ENCODE data around the gene WDR91.
A peak's percentile ranks its signal among the peaks of the same experiment; 100 is the strongest.

WDR91 gene

GRCh38 chr7:135151132-135151531 lies 60.2 kb downstream of the WDR91 start:
- Histone ChIP-seq H3K79me2 (ENCODE audit: insufficient read depth, low read depth) (peaks cover 32% of the 10 kb centered on the region), H3K4me3 (IDR thresholded peaks at IDR 0.05; ENCODE audit: insufficient read depth, low read depth, low read length) (no peak overlapping the region), H3K27ac (no peak overlapping the region), H3K27me3 (ENCODE audit: insufficient read depth, low read depth) (no peaks in the 10 kb centered on the region), H3K4me1 (ENCODE audit: low read depth, poor library complexity, severe bottlenecking) (peaks cover 40% of the 10 kb centered on the region), H3K4me2 (peak overlapping the region; percentile 96; the same call in 1 of the 2 replicates), H2AFZ (ENCODE audit: low read depth) (no peak overlapping the region), H3K9ac (no peak overlapping the region), H3K36me3 (ENCODE audit: insufficient read depth) (no peaks in the 10 kb centered on the region), H4K20me1 (ENCODE audit: insufficient read depth) (no peaks in the 10 kb centered on the region)
- no peak for TF ChIP-seq CTCF (conservative IDR thresholded peaks at IDR 0.05; ENCODE audit: low read depth, low read length)

DNA sequence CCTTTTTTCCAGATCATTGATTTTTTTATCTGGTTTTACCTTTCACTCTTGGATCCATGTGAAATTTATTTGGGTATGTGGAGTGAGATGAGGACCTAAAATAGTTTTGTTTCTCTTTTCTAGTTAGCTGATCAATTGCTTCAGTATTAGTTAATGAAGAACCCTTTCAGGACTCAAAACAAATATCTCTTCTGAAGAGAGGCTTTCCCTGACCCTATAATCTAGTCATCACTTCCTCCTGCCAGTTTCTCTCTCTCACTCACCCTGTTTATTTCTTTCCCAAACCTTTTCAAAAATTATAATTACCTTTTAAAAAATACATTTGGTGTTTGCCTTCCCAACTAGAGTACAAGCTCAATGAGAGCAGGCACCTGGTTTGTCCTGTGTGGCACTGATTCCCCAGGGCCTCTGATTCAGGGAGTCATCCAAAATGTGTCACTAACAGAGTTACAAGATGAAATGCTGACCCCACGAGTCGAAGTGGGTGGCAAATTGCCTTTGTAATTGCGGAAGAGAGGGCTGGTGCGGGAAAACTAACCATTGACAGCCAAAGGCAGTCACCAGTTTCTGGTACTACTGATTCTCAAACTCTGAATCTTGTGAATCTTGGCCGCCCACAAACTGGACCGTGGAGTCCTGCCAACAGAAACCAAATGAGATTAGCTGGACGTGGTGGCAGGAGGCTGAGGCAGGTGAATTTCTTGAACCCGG lies 61.1 kb downstream of the WDR91 start:
- Histone ChIP-seq H3K9ac (peak overlapping the region; percentile 76; the same call in 1 of the 2 replicates), H3K4me1 (ENCODE audit: low read depth, poor library complexity, severe bottlenecking) (peaks cover 47% of the 10 kb centered on the region), H2AFZ (ENCODE audit: low read depth) (no peak overlapping the region), H3K4me3 (IDR thresholded peaks at IDR 0.05; ENCODE audit: insufficient read depth, low read depth, low read length) (no peak overlapping the region), H3K27ac (no peak overlapping the region), H3K27me3 (ENCODE audit: insufficient read depth, low read depth) (no peaks in the 10 kb centered on the region), H3K4me2 (peak overlapping the region; percentile 96), H3K36me3 (ENCODE audit: insufficient read depth) (no peaks in the 10 kb centered on the region), H4K20me1 (ENCODE audit: insufficient read depth) (no peaks in the 10 kb centered on the region), H3K79me2 (ENCODE audit: insufficient read depth, low read depth) (peaks cover 24% of the 10 kb centered on the region)
- no peak for TF ChIP-seq CTCF (conservative IDR thresholded peaks at IDR 0.05; ENCODE audit: low read depth, low read length)

GRCh38 chr7:135147899-135148721 lies 63.2 kb downstream of the WDR91 start, which contains the start of gene TMEM140:
Gene TMEM140 (plus strand): TSS chr7:135148072. CDS start chr7:135164442, 16,370 bp downstream.
- H3K9ac ChIP-seq = peak within 1 kb of the TSS; percentile 76
- no peaks in the 10 kb centered on the region for H3K27me3 ChIP-seq (ENCODE audit: insufficient read depth, low read depth)
- peaks cover 49% of the 10 kb centered on the region for H3K4me1 ChIP-seq (ENCODE audit: low read depth, poor library complexity, severe bottlenecking)
- H3K36me3 ChIP-seq (ENCODE audit: insufficient read depth) = no peaks in the 10 kb centered on the region
- peak within 1 kb of the TSS; percentile 80 for H2AFZ ChIP-seq (ENCODE audit: low read depth)
- no peak within 1 kb of the TSS for H3K4me3 ChIP-seq (IDR thresholded peaks at IDR 0.05; ENCODE audit: insufficient read depth, low read depth, low read length)
- peaks cover 13% of the 10 kb centered on the region for H3K79me2 ChIP-seq (ENCODE audit: insufficient read depth, low read depth)
- H4K20me1 ChIP-seq (ENCODE audit: insufficient read depth) = no peaks in the 10 kb centered on the region
- peak within 1 kb of the TSS; percentile 96 for H3K4me2 ChIP-seq
- peak within 1 kb of the TSS; percentile 87 for H3K27ac ChIP-seq
- no peak; the same call in 1 of the 2 replicates for TF ChIP-seq CTCF (conservative IDR thresholded peaks at IDR 0.05; ENCODE audit: low read depth, low read length)

- Histone ChIP-seq H3K36me3 (ENCODE audit: insufficient read depth) (no peaks in the 10 kb centered on the region), H4K20me1 (ENCODE audit: insufficient read depth) (no peaks in the 10 kb centered on the region), H3K27ac (peak overlapping the region; percentile 87), H3K9ac (peak overlapping the region; percentile 76), H3K4me1 (ENCODE audit: low read depth, poor library complexity, severe bottlenecking) (peaks cover 49% of the 10 kb centered on the region), H3K27me3 (ENCODE audit: insufficient read depth, low read depth) (no peaks in the 10 kb centered on the region), H2AFZ (ENCODE audit: low read depth) (peak overlapping the region; percentile 80), H3K4me3 (IDR thresholded peaks at IDR 0.05; ENCODE audit: insufficient read depth, low read depth, low read length) (no peak overlapping the region), H3K4me2 (peak overlapping the region; percentile 96), H3K79me2 (ENCODE audit: insufficient read depth, low read depth) (peaks cover 13% of the 10 kb centered on the region)
- TF ChIP-seq CTCF (conservative IDR thresholded peaks at IDR 0.05; ENCODE audit: low read depth, low read length) = no peak
Measured at GRCh38 chr7:135147341-135147898, 63.9 kb downstream of the WDR91 start.

All from KMS-11 (cell line).